HCT116 (cell line): ENCODE results near the gene YLPM1. TPM values are rescaled to one million over a fixed set of nuclear protein-coding genes. Genes with fewer than 3 reads are reported as not detected.

ENCODE experiments used
- ATAC-seq: fragments of 200-7000 bp; cut with Tn5 transposase; 2 replicates; pipeline ENCODE4 v1.9.1; 2020; ENCODE audit warnings: mild to moderate bottlenecking, moderate library complexity
- BruUV-seq: library from RNA; stranded (reverse); fragments of 400-500 nt; replicated peaks from 2 replicates; lab custom pipeline; 2021; lab: Mats Ljungman, UMichigan
- CTCF ChIA-PET: fragments of 300-600 bp; sonication (Branson Sonifier 250); formaldehyde crosslinking; loops from one replicate; lab custom pipeline; 2021; ENCODE audit warnings: antibody characterized with exemption; lab: Charles Lee
- POLR2A ChIA-PET: fragments of 300-600, 350-600 bp; sonication (Branson Sonifier 250); formaldehyde crosslinking; loops from one replicate; lab custom pipeline; 2021; ENCODE audit warnings: antibody characterized with exemption; lab: Charles Lee
- RAD21 ChIA-PET, 2 experiments: fragments of 300-600 bp; sonication (Branson Sonifier 250); formaldehyde crosslinking; loops; one replicate each; lab custom pipeline; 2023; ENCODE audit warnings: low total read pairs in 2 of 2; ENCODE audit not compliant: uncharacterized antibody in 2 of 2, unreplicated experiment in 2 of 2, low non-redundant PET in 1 of 2; lab: Charles Lee
- DNase-seq: peaks from one replicate; pipeline ENCODE4 v3.0.0-alpha.2; 2010; ENCODE audit warnings: low read depth, low spot score
- H2AFZ ChIP-seq: fragments of 200-600 bp; shearing (Covaris generic), sonication (generic); 2 replicates; pipeline ENCODE4 v1.6.1; 2017; ENCODE audit warnings: low read depth, mixed run types, mixed read lengths, antibody characterized with exemption, low read length; ENCODE audit not compliant: poor library complexity, severe bottlenecking
- H3K27ac ChIP-seq: 2 replicates; pipeline ENCODE4 v1.5.1; 2012; ENCODE audit warnings: low read depth, low read length
- H3K27me3 ChIP-seq: fragments of 200-600 bp; sonication (generic); 2 replicates; pipeline ENCODE4 v1.6.1; 2016; ENCODE audit warnings: mixed run types, low read length, mixed read lengths; ENCODE audit not compliant: insufficient read depth
- H3K36me3 ChIP-seq, 2 experiments: fragments of 200-500 bp in 1 of 2; fragments of 200-600 bp in 1 of 2; sonication (Bioruptor generic) in 1 of 2; sonication (generic) in 1 of 2; 2 replicates each; pipeline versions ENCODE4 v1.5.1 to v1.6.1; 2014 to 2016; ENCODE audit warnings: low read length in 2 of 2, inconsistent platforms in 1 of 2, mixed read lengths in 1 of 2, mixed run types in 1 of 2; ENCODE audit not compliant: insufficient read depth in 2 of 2, control insufficient read depth in 1 of 2
- H3K4me1 ChIP-seq, 2 experiments: fragments of 200-600 bp in 1 of 2; sonication (generic) in 1 of 2; 2 replicates each; pipeline versions ENCODE4 v1.5.1 to v1.6.1; 2012 to 2017; ENCODE audit warnings: low read length in 2 of 2, inconsistent platforms in 1 of 2, mild to moderate bottlenecking in 1 of 2, mixed read lengths in 1 of 2, mixed run types in 1 of 2, moderate library complexity in 1 of 2; ENCODE audit not compliant: insufficient read depth in 2 of 2, control insufficient read depth in 1 of 2
- H3K4me2 ChIP-seq: fragments of 200-600 bp; sonication (generic); 2 replicates; pipeline ENCODE4 v1.6.1; 2017; ENCODE audit warnings: mixed run types, low read length, mixed read lengths
- H3K4me3 ChIP-seq, 2 experiments: fragments of 200-600 bp in 1 of 2; sonication (generic) in 1 of 2; replicated peaks in 1 of 2; 2 replicates each; pipeline ENCODE4 v1.5.1; 2011 to 2016; ENCODE audit warnings: low read length in 2 of 2, control low read depth in 1 of 2, low read depth in 1 of 2, mild to moderate bottlenecking in 1 of 2, mixed read lengths in 1 of 2, mixed run types in 1 of 2
- H3K79me2 ChIP-seq: fragments of 200-600 bp; sonication (generic); 2 replicates; pipeline ENCODE4 v1.6.1; 2017; ENCODE audit warnings: mild to moderate bottlenecking, mixed run types, low read length, moderate library complexity, mixed read lengths; ENCODE audit not compliant: insufficient read depth
- H3K9ac ChIP-seq: fragments of 200-600 bp; sonication (generic); 2 replicates; pipeline ENCODE4 v1.6.1; 2016; ENCODE audit warnings: low read length, mixed read lengths
- H3K9me2 ChIP-seq: fragments of 200-600 bp; sonication (generic), shearing (Covaris generic); 2 replicates; pipeline ENCODE4 v1.6.1; 2017; ENCODE audit warnings: mixed run types, mild to moderate bottlenecking, moderate library complexity; ENCODE audit not compliant: insufficient read depth
- H3K9me3 ChIP-seq, 2 experiments: fragments of 200-500 bp in 1 of 2; fragments of 200-600 bp in 1 of 2; sonication (Bioruptor generic) in 1 of 2; sonication (generic) in 1 of 2; 2 replicates each; pipeline ENCODE4 v1.6.1; 2014 to 2017; ENCODE audit warnings: low read length in 2 of 2, mixed read lengths in 2 of 2, inconsistent platforms in 1 of 2, low read depth in 1 of 2, mild to moderate bottlenecking in 1 of 2, mixed run types in 1 of 2, moderate library complexity in 1 of 2; ENCODE audit not compliant: control insufficient read depth in 1 of 2, insufficient read depth in 1 of 2
- H4K20me1 ChIP-seq: fragments of 200-600 bp; sonication (generic), shearing (Covaris generic); 2 replicates; pipeline ENCODE4 v1.6.1; 2017; ENCODE audit warnings: mixed run types, mild to moderate bottlenecking, moderate library complexity; ENCODE audit not compliant: insufficient read depth
- CBX3 ChIP-seq: IDR thresholded peaks from 2 replicates; pipeline ENCODE4 v1.6.1; 2012; ENCODE audit warnings: low read depth
- CEBPB ChIP-seq: IDR thresholded peaks from 2 replicates; pipeline ENCODE4 v1.6.1; 2012; ENCODE audit warnings: low read depth
- EGR1 ChIP-seq: IDR thresholded peaks from 2 replicates; pipeline ENCODE4 v1.6.1; 2012; ENCODE audit warnings: low read depth
- ELF1 ChIP-seq: IDR thresholded peaks from 2 replicates; pipeline ENCODE4 v1.6.1; 2012; ENCODE audit warnings: low read depth, borderline replicate concordance
- EZH2 ChIP-seq: fragments of 200-600 bp; sonication (generic); IDR thresholded peaks from 2 replicates; pipeline ENCODE4 v1.6.1; 2017; ENCODE audit warnings: antibody characterized with exemption, mixed run types
- FOSL1 ChIP-seq: IDR thresholded peaks from 2 replicates; pipeline ENCODE4 v1.6.1; 2012; ENCODE audit warnings: low read depth
- JUND ChIP-seq: IDR thresholded peaks from 2 replicates; pipeline ENCODE4 v1.6.1; 2012
- MAX ChIP-seq: IDR thresholded peaks from 2 replicates; pipeline ENCODE4 v1.6.1; 2012
- POLR2A ChIP-seq: IDR thresholded peaks from 2 replicates; pipeline ENCODE4 v1.7.0; 2011; ENCODE audit warnings: borderline replicate concordance; ENCODE audit not compliant: insufficient read depth, insufficient read length; ENCODE audit errors: extremely low read depth
- SP1 ChIP-seq: IDR thresholded peaks from 2 replicates; pipeline ENCODE4 v1.6.1; 2012; ENCODE audit warnings: low read depth
- SRF ChIP-seq: IDR thresholded peaks from 2 replicates; pipeline ENCODE4 v1.6.1; 2012; ENCODE audit warnings: low read depth
- TCF7L2 ChIP-seq: IDR thresholded peaks from 2 replicates; pipeline ENCODE4 v1.7.0; 2011; ENCODE audit warnings: borderline replicate concordance, inconsistent platforms; ENCODE audit not compliant: insufficient read depth, insufficient read length; ENCODE audit errors: extremely low read depth
- YY1 ChIP-seq: IDR thresholded peaks from 2 replicates; pipeline ENCODE4 v1.6.1; 2011; ENCODE audit warnings: low read length, low read depth, moderate library complexity, mild to moderate bottlenecking; ENCODE audit not compliant: insufficient replicate concordance; ENCODE audit errors: extremely low read depth
- ZFX ChIP-seq: fragments of 450-650 bp; IDR thresholded peaks from 2 replicates; pipeline ENCODE4 v1.6.1; 2017
- ZNF274 ChIP-seq: fragments of 200-500 bp; sonication (Bioruptor generic); IDR thresholded peaks from 2 replicates; pipeline ENCODE4 v1.6.1; 2014; ENCODE audit warnings: mild to moderate bottlenecking, low read depth, low read length, inconsistent platforms
- intact Hi-C: fragments of 100-400 bp; cut with micrococcal nuclease; formaldehyde crosslinking; loops from 2 replicates; pipeline ENCODE4 v1.10.0; 2022
- total RNA-seq: library from RNA; stranded (reverse); gene quantifications from one replicate; pipeline ENCODE4 v1.2.1, GENCODE V29; 2021; ENCODE audit not compliant: unreplicated experiment
- TF ChIP-seq, protein P1 (sequence below): IDR thresholded peaks from 2 replicates; pipeline ENCODE4 v1.6.1; 2011; ENCODE audit warnings: mild to moderate bottlenecking, low read length, moderate library complexity; ENCODE audit not compliant: insufficient replicate concordance; ENCODE audit errors: extremely low read depth
- TF ChIP-seq, protein P2 (sequence below): IDR thresholded peaks from 2 replicates; pipeline ENCODE4 v1.6.1; 2012; ENCODE audit warnings: low read depth
- TF ChIP-seq, protein P3 (sequence below): IDR thresholded peaks from 2 replicates; pipeline ENCODE4 v1.6.1; 2012
- TF ChIP-seq, protein P4 (sequence below), 3 experiments: fragments of 200-600 bp in 1 of 3; sonication (generic) in 1 of 3; IDR thresholded peaks in 2 of 3; conservative IDR thresholded peaks in 1 of 3; 2 replicates each; pipeline ENCODE4 v1.5.1; 2012 to 2017; ENCODE audit warnings: low read depth in 2 of 3, low read length in 2 of 3, antibody characterized with exemption in 1 of 3, borderline replicate concordance in 1 of 3, control low read depth in 1 of 3, mild to moderate bottlenecking in 1 of 3, mixed read lengths in 1 of 3, mixed run types in 1 of 3, moderate library complexity in 1 of 3; ENCODE audit not compliant: insufficient read depth in 1 of 3

The YLPM1 gene
- total RNA-seq, 1 experiment from 2014 or later: 55.1 TPM

- Histone ChIP-seq H3K4me3 (no peak overlapping the region), H3K9me3 (no peaks in the 10 kb centered on the region), H3K4me1 (no peaks in the 10 kb centered on the region), H3K79me2 (no peaks in the 10 kb centered on the region), H3K27me3 (no peaks in the 10 kb centered on the region), H2AFZ (no peak overlapping the region), H4K20me1 (no peaks in the 10 kb centered on the region), H3K9ac (no peak overlapping the region), H3K9me2 (no peaks in the 10 kb centered on the region), H3K27ac (no peak overlapping the region), H3K4me2 (no peak overlapping the region), H3K36me3 (no peaks in the 10 kb centered on the region)
- DNase-seq: no peak
- no TSS peak for BruUV-seq
- TF ChIP-seq, protein P1, sequence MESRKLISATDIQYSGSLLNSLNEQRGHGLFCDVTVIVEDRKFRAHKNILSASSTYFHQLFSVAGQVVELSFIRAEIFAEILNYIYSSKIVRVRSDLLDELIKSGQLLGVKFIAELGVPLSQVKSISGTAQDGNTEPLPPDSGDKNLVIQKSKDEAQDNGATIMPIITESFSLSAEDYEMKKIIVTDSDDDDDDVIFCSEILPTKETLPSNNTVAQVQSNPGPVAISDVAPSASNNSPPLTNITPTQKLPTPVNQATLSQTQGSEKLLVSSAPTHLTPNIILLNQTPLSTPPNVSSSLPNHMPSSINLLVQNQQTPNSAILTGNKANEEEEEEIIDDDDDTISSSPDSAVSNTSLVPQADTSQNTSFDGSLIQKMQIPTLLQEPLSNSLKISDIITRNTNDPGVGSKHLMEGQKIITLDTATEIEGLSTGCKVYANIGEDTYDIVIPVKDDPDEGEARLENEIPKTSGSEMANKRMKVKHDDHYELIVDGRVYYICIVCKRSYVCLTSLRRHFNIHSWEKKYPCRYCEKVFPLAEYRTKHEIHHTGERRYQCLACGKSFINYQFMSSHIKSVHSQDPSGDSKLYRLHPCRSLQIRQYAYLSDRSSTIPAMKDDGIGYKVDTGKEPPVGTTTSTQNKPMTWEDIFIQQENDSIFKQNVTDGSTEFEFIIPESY: no peak
- TF ChIP-seq, protein P2, sequence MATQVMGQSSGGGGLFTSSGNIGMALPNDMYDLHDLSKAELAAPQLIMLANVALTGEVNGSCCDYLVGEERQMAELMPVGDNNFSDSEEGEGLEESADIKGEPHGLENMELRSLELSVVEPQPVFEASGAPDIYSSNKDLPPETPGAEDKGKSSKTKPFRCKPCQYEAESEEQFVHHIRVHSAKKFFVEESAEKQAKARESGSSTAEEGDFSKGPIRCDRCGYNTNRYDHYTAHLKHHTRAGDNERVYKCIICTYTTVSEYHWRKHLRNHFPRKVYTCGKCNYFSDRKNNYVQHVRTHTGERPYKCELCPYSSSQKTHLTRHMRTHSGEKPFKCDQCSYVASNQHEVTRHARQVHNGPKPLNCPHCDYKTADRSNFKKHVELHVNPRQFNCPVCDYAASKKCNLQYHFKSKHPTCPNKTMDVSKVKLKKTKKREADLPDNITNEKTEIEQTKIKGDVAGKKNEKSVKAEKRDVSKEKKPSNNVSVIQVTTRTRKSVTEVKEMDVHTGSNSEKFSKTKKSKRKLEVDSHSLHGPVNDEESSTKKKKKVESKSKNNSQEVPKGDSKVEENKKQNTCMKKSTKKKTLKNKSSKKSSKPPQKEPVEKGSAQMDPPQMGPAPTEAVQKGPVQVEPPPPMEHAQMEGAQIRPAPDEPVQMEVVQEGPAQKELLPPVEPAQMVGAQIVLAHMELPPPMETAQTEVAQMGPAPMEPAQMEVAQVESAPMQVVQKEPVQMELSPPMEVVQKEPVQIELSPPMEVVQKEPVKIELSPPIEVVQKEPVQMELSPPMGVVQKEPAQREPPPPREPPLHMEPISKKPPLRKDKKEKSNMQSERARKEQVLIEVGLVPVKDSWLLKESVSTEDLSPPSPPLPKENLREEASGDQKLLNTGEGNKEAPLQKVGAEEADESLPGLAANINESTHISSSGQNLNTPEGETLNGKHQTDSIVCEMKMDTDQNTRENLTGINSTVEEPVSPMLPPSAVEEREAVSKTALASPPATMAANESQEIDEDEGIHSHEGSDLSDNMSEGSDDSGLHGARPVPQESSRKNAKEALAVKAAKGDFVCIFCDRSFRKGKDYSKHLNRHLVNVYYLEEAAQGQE: no peak
- no peak for TF ChIP-seq SRF
- no peak for TF ChIP-seq ELF1
- no peak for TF ChIP-seq TCF7L2
- no peak for TF ChIP-seq ZNF274
- TF ChIP-seq EZH2: no peak
- TF ChIP-seq FOSL1: no peak
- TF ChIP-seq CBX3: no peak
- TF ChIP-seq JUND: no peak
- TF ChIP-seq, protein P3, sequence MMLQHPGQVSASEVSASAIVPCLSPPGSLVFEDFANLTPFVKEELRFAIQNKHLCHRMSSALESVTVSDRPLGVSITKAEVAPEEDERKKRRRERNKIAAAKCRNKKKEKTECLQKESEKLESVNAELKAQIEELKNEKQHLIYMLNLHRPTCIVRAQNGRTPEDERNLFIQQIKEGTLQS: no peak
- TF ChIP-seq, protein P4, sequence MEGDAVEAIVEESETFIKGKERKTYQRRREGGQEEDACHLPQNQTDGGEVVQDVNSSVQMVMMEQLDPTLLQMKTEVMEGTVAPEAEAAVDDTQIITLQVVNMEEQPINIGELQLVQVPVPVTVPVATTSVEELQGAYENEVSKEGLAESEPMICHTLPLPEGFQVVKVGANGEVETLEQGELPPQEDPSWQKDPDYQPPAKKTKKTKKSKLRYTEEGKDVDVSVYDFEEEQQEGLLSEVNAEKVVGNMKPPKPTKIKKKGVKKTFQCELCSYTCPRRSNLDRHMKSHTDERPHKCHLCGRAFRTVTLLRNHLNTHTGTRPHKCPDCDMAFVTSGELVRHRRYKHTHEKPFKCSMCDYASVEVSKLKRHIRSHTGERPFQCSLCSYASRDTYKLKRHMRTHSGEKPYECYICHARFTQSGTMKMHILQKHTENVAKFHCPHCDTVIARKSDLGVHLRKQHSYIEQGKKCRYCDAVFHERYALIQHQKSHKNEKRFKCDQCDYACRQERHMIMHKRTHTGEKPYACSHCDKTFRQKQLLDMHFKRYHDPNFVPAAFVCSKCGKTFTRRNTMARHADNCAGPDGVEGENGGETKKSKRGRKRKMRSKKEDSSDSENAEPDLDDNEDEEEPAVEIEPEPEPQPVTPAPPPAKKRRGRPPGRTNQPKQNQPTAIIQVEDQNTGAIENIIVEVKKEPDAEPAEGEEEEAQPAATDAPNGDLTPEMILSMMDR (IDR thresholded peaks at IDR 0.05 in 2 of 3, conservative IDR thresholded peaks at IDR 0.05 in 1 of 3; ENCODE audit: borderline replicate concordance in 1 of 3, insufficient read depth in 1 of 3, low read depth in 2 of 3, low read length in 2 of 3): no peak
- TF ChIP-seq YY1: no peak
- TF ChIP-seq ZFX: no peak
- TF ChIP-seq CEBPB: no peak
- no peak for TF ChIP-seq SP1
- TF ChIP-seq EGR1: no peak
- TF ChIP-seq POLR2A: no peak
- TF ChIP-seq MAX: no peak
- ChIA-PET RAD21 (no interaction called here), CTCF (interaction anchor here (2.3 kb wide), 1 partner anchor 245 kb away, joined by 7 read pairs; no protein-coding TSS in a partner anchor), POLR2A (no interaction called here)
- intact Hi-C loops: no loop called here
- ATAC-seq: no peak
Measured at GRCh38 chr14:74853581-74853980, 90.5 kb downstream of the YLPM1 start.
